Urinary bladder (tissue), 4 donors: Measurements from ENCODE around the gene IL17RD. TPM values are rescaled to one million over a fixed set of nuclear protein-coding genes. Genes with fewer than 3 reads are reported as not detected.

ENCODE experiments used
- DNase-seq: peaks from one replicate; pipeline ENCODE4 v3.0.0-alpha.2; 2015; ENCODE audit errors: extremely low spot score
- H3K27ac ChIP-seq: one replicate; pipeline ENCODE4 v1.5.1; 2013; ENCODE audit warnings: low read depth, mild to moderate bottlenecking, moderate library complexity
- H3K36me3 ChIP-seq: one replicate; pipeline ENCODE4 v1.6.1; 2013; ENCODE audit warnings: mild to moderate bottlenecking, moderate library complexity; ENCODE audit not compliant: insufficient read depth
- H3K4me1 ChIP-seq: one replicate; pipeline ENCODE4 v1.6.1; 2013; ENCODE audit warnings: mild to moderate bottlenecking, moderate library complexity; ENCODE audit not compliant: insufficient read depth
- H3K4me3 ChIP-seq: one replicate; pipeline ENCODE4 v1.5.1; 2013; ENCODE audit warnings: low read depth, low read length
- WGBS: extraction: QIAGEN DNeasy Blood & Tissue Kit; methylation state at CpG from one replicate; pipeline ENCODE4 v1.1.7; 2013; 5-methylcytosine and 5-hydroxymethylcytosine counted together
- polyA plus RNA-seq: library from polyadenylated mRNA; stranded (reverse); fragments of 200-250 nt; gene quantifications from one replicate; pipeline ENCODE4 v1.2.3, GENCODE V29; 2013
- total RNA-seq: library from RNA; depleted of rRNA; stranded (reverse); fragments of >200 nt; gene quantifications from one replicate; pipeline ENCODE4 v1.2.3, GENCODE V29; 2014
- donor health status: healthy with polysubstance abuse.
- donor health status: healthy.

The IL17RD gene
- total RNA-seq, result 33.4 TPM
- 6.3 TPM for polyA plus RNA-seq

DNA sequence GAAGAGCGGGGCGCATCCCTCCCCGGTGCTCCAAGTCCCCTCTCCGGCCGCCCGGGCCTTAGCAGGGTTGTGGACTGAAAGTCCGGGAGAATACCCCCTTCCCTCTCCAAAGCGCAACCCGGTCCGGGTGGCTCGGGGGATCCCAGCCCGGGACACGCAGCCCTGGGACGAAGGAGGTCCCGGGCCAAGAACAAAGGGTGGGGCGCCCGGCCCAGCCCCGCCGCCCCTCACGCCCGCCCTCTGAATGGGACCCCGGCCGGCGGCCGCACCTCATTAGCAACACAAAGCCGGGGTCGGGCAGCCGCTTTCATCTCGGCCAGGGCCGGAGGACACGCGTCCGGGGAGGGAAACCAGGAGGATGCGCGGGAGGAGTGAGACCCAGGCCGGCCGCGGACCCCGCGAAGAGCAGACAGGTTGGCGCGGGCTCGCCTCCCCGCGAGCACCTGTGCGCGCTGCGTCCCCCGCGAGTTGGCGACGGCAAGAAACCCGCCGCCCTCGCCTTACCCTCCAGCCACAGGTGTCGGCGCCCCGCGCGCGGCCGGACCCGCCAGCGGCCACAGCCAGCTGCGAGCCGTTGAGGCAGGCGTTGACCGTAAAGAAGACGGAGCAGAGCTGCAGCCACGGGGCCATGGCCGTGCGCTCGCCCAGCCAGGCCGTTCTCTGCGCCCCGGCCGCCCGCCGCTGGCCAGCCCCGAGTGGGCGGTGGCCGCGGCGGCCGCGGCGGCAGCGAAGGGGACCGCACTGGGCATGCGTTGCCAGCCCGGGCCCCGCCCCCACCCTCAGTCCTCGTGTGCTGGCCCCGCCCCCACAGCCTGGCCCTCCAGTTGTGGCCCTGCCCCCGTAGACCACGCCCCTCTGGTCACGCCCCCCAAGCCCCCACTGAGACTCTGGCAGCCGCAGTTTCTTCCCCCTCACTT, at the start of gene IL17RD:
Gene IL17RD, minus strand, starts transcription at position 697 of the 917 bp plus-strand sequence. Its CDS starts 67 bp downstream, at position 630.
- DNase-seq, result no peak
- WGBS, result under 1% methylated on average over 98 of the region's 98 CpGs
- Histone ChIP-seq H3K4me3 (peak within 1 kb of the TSS; percentile 70), H3K27ac (no peak within 1 kb of the TSS), H3K36me3 (no peaks in the 10 kb centered on the region), H3K4me1 (peaks cover 2% of the 10 kb centered on the region)

DNA sequence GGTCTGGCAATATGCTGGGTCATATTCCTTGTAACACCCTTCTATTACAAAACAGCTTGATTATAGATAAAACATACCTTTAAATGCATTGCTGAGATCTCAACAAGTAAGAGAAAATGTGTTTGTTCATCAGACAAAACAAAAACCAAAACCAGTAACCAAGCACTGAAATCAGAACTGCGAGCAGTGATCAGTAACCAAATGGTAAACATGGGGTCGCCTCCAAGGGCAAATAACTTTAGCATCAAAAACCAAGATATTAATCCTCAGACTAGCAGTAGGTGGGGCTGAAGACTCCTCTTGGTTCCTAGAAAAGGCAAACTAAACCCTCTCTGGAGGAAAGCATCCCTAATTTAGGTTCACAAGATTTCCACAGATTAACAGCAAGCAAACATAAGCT, 41.3 kb upstream of the IL17RD start:
- WGBS, result 93% methylated on average over 2 of the region's 2 CpGs

DNA sequence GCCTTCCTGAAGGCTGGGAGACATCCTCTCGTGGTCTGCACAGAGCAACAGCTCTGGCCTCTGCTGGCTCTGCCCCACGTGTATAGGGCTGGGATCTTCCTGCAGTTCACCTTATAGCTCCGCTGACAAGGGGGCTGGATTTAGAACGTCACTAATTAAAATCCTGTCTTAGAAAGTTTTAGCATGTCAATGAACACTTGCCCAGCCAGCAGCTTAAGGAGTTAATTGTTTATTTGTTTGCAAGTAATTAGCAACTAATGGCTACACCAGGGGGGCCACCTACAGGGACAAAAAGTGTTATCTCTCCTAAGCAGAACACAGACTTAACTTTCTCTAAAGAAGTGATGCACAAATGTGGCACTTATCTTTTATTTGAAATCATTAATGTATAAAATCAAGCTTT, 34.7 kb upstream of the IL17RD start, which contains the start of gene HESX1:
Gene HESX1, minus strand, starts transcription at position 84 of the 403 bp plus-strand sequence. Its CDS starts 60 bp downstream, at position 24.
- H3K4me1 ChIP-seq, result no peaks in the 10 kb centered on the region
- no peak within 1 kb of the TSS for H3K27ac ChIP-seq
- no peaks in the 10 kb centered on the region for H3K36me3 ChIP-seq
- no peak within 1 kb of the TSS for H3K4me3 ChIP-seq
- WGBS, result 50% methylated on average over 4 of the region's 4 CpGs
- no peak for DNase-seq

More for the DNA sequence above, 41.3 kb upstream of the IL17RD start:
- no peak overlapping the region for H3K27ac ChIP-seq
- H3K4me3 ChIP-seq, result no peak overlapping the region
- no peaks in the 10 kb centered on the region for H3K4me1 ChIP-seq
- no peaks in the 10 kb centered on the region for H3K36me3 ChIP-seq
- no peak for DNase-seq

DNA sequence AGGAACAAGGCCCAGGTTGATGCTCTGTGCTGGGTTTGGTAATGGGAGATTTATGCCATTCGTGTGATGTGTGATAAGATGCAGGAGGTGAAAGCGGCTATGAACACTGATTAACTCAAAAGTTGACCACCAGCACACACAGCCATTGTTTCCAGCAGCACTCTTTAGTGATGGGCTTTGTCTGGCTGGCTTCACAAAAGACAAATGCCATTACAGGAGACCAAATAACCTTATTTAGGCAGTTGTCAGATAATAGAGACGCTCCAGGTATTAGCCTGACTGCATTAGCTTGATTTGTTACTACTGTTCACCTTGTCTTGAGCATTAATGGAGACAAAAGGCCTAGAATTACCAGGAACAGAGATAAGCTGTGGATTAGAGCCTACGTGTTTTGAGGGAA, 29.5 kb upstream of the IL17RD start:
- no peak overlapping the region for H3K27ac ChIP-seq
- no peak overlapping the region for H3K4me3 ChIP-seq
- no peaks in the 10 kb centered on the region for H3K4me1 ChIP-seq
- no peaks in the 10 kb centered on the region for H3K36me3 ChIP-seq
- WGBS, result 84% methylated on average over 4 of the region's 4 CpGs
- DNase-seq, result no peak

DNA sequence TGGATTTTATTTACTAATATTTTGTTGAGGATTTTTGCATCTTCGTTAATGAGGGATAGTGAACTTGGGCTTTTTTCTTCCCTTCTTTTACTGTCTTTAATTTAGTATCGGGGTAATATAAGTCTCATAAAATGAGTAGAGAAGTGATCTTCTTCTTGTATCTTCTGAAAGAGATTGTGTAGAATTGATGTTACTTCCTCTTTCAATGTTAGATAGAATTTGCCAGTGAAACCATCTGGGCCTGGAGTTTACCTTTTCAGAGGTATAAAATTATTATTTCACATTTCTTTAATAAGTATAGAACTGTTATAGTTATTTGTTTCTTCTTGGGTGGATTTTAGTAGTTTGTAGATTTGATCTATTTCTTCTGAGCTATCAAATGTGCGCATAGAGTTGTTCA, 26.9 kb upstream of the IL17RD start:
- H3K4me3 ChIP-seq, result no peak overlapping the region
- H3K27ac ChIP-seq, result no peak overlapping the region
- no peak for DNase-seq
- 94% methylated on average over 3 of the region's 3 CpGs for WGBS
- no peaks in the 10 kb centered on the region for H3K4me1 ChIP-seq
- no peaks in the 10 kb centered on the region for H3K36me3 ChIP-seq

DNA sequence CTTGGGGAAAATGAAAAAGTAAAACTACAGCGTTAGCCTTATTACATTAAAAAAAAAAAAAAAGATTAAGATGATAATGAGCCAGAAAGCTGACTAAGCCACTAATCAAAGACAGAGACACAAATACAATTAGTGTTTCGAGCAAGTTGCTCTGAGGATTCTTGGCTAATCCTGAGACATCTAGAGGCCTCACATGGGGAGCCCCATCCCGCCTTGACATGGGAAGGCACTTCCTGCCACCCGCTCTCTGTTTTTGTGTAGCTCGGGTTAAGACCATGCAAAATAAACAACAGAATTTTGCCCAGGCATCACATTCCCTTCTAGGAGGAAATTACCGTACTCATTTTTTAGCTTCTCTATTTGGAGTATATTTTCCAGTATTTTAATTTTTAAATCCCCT, 19.4 kb upstream of the IL17RD start:
- no peaks in the 10 kb centered on the region for H3K36me3 ChIP-seq
- 43% methylated on average over 6 of the region's 6 CpGs for WGBS
- no peaks in the 10 kb centered on the region for H3K4me1 ChIP-seq
- H3K27ac ChIP-seq, result no peak overlapping the region
- no peak for DNase-seq
- no peak overlapping the region for H3K4me3 ChIP-seq

DNA sequence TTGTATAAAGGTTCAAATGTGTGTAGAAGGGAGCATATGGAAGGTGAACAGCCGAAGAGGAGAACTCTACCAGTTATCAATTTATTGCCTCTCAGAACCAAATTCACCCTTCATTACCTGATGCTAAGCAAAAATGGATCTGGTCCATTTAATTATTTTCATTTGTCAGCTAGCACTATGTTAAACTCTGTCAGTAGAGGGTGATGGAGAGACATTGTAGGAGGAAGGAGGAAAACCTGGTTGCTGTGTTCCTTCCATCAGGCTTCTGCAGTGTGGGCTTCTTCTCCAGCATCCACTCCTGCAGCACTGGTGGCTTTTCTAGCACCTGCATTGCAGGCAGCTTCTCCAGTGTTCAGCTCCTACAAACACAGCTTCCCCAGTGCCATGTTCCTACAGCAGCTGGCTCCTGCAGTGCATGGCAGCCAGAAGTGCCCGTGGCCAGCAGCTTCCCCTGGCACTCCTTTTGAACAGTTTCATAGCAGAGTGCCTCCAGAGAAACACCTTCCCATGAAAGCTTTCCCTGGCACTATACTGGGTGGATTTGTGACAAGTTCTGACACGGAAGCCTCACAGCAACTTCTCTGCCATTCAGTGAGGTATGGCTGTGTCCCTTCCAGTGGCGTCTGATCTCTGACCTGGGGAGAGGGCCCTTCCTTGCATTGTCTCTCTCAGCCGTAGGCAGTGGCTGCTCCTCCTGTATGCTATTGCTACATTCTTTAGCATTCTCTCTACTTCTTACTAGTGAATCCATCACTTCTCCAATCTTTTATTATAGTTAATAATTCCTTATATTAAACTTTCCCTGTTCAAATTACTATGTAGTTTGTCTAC, 14.6 kb upstream of the IL17RD start:
- Histone ChIP-seq H3K4me1 (no peaks in the 10 kb centered on the region), H3K27ac (no peak overlapping the region), H3K4me3 (no peak overlapping the region), H3K36me3 (no peaks in the 10 kb centered on the region)
- no peak for DNase-seq
- WGBS, result 76% methylated on average over 5 of the region's 5 CpGs

DNA sequence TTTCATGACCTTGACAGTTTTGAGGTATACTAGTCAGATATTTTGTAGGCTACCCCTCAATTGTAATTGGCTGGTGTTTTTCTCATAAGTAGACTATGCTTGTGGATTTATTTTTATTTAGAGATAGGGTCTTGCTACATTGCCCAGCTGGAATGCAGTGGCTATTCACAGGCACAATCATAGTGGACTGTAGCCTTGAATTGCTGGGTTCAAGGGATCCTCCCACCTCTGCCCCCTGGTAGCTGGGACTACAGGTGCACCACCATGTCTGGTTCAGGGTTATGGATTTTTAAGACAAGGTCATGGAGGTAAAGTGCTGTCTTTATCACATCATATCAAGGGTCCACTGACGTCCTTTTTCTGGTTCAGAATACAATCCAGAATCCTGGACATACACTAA, 10.9 kb upstream of the IL17RD start:
- Histone ChIP-seq H3K36me3 (no peaks in the 10 kb centered on the region), H3K4me1 (no peaks in the 10 kb centered on the region), H3K27ac (no peak overlapping the region), H3K4me3 (no peak overlapping the region)
- DNase-seq, result no peak
- WGBS, result 65% methylated on average over 1 of the region's 1 CpG

DNA sequence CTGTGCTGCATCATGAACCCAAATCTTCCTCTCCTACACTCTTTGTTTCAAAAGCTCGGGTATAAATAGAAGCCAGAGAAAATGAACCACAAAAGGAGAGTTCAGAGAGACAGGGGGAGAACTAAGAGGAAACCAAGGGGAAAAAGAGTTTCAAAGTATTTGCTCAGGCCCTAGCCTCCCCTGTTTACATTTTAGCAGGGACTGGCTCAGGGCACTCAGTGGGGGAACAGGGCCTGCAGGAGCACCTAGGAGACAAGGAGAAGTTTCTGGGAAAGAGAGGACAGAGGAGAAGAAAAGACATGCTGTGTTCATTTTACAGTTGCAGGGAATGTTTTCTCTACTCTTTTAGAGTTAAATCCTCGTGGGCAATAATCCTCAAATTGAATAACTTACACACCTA, 8.5 kb upstream of the IL17RD start:
- DNase-seq, result no peak
- Histone ChIP-seq H3K27ac (no peak overlapping the region), H3K4me1 (no peaks in the 10 kb centered on the region), H3K36me3 (no peaks in the 10 kb centered on the region), H3K4me3 (no peak overlapping the region)
- WGBS, result 58% methylated on average over 2 of the region's 2 CpGs

DNA sequence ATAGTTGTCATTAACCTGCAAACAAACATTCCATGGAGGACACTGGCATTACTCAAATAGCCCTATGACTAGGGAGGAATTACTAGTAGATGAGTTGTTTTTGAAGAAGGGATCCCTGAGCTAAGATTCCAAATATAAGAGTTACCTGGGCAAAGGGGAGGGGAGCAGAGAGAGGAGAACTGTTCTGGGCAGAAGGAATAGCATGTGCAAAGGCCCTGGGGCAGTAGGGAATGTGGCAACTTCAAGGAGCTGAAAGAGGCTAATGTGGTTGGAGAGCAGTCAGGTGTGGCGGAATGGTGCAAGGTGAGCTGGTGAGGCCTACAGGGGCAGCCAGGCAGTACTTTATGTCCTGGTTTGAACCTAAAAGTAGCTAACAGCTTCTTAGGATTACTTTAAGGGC, 5.8 kb upstream of the IL17RD start:
- no peak for DNase-seq
- H3K27ac ChIP-seq, result no peak overlapping the region
- no peaks in the 10 kb centered on the region for H3K36me3 ChIP-seq
- H3K4me3 ChIP-seq, result no peak overlapping the region
- no peaks in the 10 kb centered on the region for H3K4me1 ChIP-seq
- 98% methylated on average over 1 of the region's 1 CpG for WGBS

DNA sequence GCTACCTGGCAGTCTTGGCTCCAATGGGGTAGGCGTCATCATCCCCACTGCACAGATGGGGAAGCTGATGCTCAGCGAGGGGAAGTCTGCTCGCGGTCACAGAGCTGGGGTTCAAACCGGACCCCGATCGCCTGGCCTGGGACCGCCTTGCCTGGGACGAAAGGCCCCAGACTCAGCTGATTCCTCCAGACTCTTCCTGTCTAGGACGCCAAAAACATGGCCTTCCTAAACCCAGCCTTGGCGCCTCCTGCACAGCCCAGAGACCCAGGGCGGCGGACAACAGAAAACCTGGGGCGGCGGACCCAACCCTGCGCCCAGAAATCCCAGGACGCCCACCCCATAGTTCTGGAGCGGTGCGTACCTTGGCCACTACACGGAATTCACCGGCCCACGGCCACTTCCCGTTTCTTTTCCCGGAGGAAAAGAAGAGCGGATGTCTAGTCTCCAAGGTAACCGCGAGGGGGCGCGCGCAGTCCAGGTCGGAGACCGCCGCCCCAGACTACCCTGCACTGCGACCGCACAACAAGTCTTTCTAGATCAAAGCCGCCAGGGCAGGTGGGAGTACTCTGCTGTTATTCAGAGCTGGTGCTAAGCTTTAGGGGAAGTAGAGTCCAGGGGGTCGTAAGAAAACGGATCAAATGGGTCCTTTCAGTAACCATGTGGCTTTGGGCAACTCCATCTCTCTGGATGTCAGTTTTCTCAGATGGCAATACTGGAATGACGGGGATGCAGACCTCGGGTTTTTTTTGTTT, 4.9 kb upstream of the IL17RD start:
- no peak for DNase-seq
- 10% methylated on average over 40 of the region's 40 CpGs for WGBS
- H3K27ac ChIP-seq, result no peak overlapping the region

DNA sequence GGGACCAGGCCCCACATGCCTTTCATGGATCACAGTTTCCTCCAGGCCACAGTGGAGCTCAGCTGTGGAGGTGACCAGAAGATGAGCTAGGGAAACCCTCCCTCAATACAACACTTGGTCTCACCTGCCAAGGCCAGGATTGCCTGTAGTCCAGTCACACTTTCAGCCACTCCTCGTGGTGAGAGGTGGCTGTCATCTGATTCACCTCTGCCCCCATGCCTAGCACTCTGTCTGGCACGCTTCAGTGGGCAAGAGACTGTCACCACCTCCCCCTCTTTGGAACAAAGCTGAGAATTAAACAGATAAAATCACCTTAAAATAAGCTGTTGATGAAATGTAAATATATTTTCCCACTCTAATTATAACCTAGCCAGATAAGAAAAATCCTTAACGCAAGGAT, 4.0 kb upstream of the IL17RD start:
- Histone ChIP-seq H3K27ac (no peak overlapping the region), H3K4me1 (no peaks in the 10 kb centered on the region), H3K4me3 (no peak overlapping the region), H3K36me3 (no peaks in the 10 kb centered on the region)
- WGBS, result 69% methylated on average over 3 of the region's 3 CpGs
- DNase-seq, result no peak

More for the DNA sequence above, 4.9 kb upstream of the IL17RD start:
- H3K4me3 ChIP-seq, result peak overlapping the region; percentile 50
- H3K4me1 ChIP-seq, result no peaks in the 10 kb centered on the region
- no peaks in the 10 kb centered on the region for H3K36me3 ChIP-seq

DNA sequence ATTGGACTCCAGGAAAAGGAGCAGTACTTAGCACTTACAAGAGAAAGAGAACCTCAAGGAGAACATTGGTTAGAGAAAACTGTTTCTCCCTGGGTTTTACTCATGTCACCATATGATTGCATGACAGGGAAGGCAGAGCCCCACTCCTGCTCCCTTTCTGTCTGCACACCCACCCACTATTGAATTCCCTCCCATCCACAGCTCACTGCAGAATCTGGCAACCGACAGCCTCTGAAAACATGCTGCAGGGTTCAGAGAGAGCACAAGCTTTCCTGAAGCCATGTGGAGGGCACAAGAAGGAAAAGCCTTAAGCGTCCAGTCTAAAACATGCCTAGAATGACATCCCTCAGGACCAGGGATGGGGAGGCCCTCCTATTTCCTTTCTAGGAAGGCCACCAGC, 3.0 kb upstream of the IL17RD start:
- no peaks in the 10 kb centered on the region for H3K4me1 ChIP-seq
- H3K36me3 ChIP-seq, result no peaks in the 10 kb centered on the region
- no peak overlapping the region for H3K27ac ChIP-seq
- no peak for DNase-seq
- no peak overlapping the region for H3K4me3 ChIP-seq
- WGBS, result 56% methylated on average over 2 of the region's 2 CpGs
